SK-N-SH (cell line): ENCODE measurements around the gene MAP3K2. TPM values are rescaled to one million over a fixed set of nuclear protein-coding genes. Genes with fewer than 3 reads are reported as not detected.

Source experiments
- CTCF ChIA-PET: fragments of 300-600, 350-600 bp; formaldehyde crosslinking; extraction: SDS; loops from one replicate; lab custom pipeline; 2021; lab: Yijun Ruan, JAX
- POLR2A ChIA-PET: fragments of 350-600 bp; sonication (Branson Sonifier 250); formaldehyde crosslinking; extraction: SDS; loops from one replicate; lab custom pipeline; 2020; ENCODE audit warnings: antibody characterized with exemption, inconsistent platforms; lab: Yijun Ruan, JAX
- DNase-seq: peaks from one replicate; pipeline ENCODE4 v3.0.0; 2012
- H2AFZ ChIP-seq: fragments of 200-600 bp; sonication (generic); 2 replicates; pipeline ENCODE4 v1.8.1; 2016; ENCODE audit warnings: antibody characterized with exemption, mild to moderate bottlenecking, low read depth
- H3F3A ChIP-seq: fragments of 200-600 bp; sonication (generic); replicated peaks from 2 replicates; pipeline ENCODE3; 2016; ENCODE audit warnings: antibody characterized with exemption, mild to moderate bottlenecking; ENCODE audit not compliant: insufficient read depth
- H3K27ac ChIP-seq, 2 experiments: fragments of 200-500 bp in 1 of 2; fragments of 200-600 bp in 1 of 2; sonication (Bioruptor generic) in 1 of 2; sonication (generic), shearing (Covaris generic) in 1 of 2; 2 replicates each; pipeline versions ENCODE4 v1.5.1 to v1.6.1; 2014 to 2016; ENCODE audit warnings: low read depth in 2 of 2, inconsistent platforms in 1 of 2, low read length in 1 of 2, mild to moderate bottlenecking in 1 of 2, mixed read lengths in 1 of 2
- H3K27me3 ChIP-seq: fragments of 200-600 bp; sonication (generic), shearing (Covaris generic); 2 replicates; pipeline ENCODE4 v1.6.1; 2016; ENCODE audit warnings: mixed run types; ENCODE audit not compliant: insufficient read depth
- H3K36me3 ChIP-seq, 2 experiments: fragments of 200-500 bp in 1 of 2; fragments of 200-600 bp in 1 of 2; sonication (Bioruptor generic) in 1 of 2; sonication (generic) in 1 of 2; replicated peaks in 1 of 2; 2 replicates each; pipeline versions ENCODE3 to v1.5.1; 2014 to 2016; ENCODE audit warnings: low read length in 1 of 2, mild to moderate bottlenecking in 1 of 2; ENCODE audit not compliant: insufficient read depth in 2 of 2, control insufficient read depth in 1 of 2
- H3K4me1 ChIP-seq, 2 experiments: fragments of 200-500 bp in 1 of 2; fragments of 200-600 bp in 1 of 2; sonication (Bioruptor generic) in 1 of 2; sonication (generic), shearing (Covaris generic) in 1 of 2; 2 replicates each; pipeline versions ENCODE4 v1.5.1 to v1.6.1; 2014 to 2016; ENCODE audit warnings: low read depth in 1 of 2, low read length in 1 of 2, mixed run types in 1 of 2; ENCODE audit not compliant: insufficient read depth in 2 of 2, control insufficient read depth in 1 of 2
- H3K4me2 ChIP-seq: fragments of 200-600 bp; sonication (generic), shearing (Covaris generic); 2 replicates; pipeline ENCODE4 v1.6.1; 2017; ENCODE audit warnings: mixed run types
- H3K4me3 ChIP-seq, 2 experiments: fragments of 200-500 bp in 1 of 2; fragments of 200-600 bp in 1 of 2; sonication (Bioruptor generic) in 1 of 2; sonication (generic), shearing (Covaris generic) in 1 of 2; 2 replicates each; pipeline versions ENCODE4 v1.5.1 to v1.8.1; 2014 to 2016; ENCODE audit warnings: low read depth in 2 of 2, inconsistent platforms in 1 of 2, low read length in 1 of 2, mild to moderate bottlenecking in 1 of 2, mixed read lengths in 1 of 2, moderate library complexity in 1 of 2
- H3K79me2 ChIP-seq: fragments of 200-600 bp; sonication (generic); 2 replicates; pipeline ENCODE4 v1.8.1; 2017; ENCODE audit warnings: mild to moderate bottlenecking; ENCODE audit not compliant: insufficient read depth
- H3K9ac ChIP-seq: fragments of 200-600 bp; sonication (generic); 2 replicates; pipeline ENCODE4 v1.6.1; 2017; ENCODE audit warnings: mixed run types
- H3K9me2 ChIP-seq: fragments of 200-600 bp; sonication (generic); 2 replicates; pipeline ENCODE4 v1.6.1; 2017; ENCODE audit warnings: mixed run types
- H3K9me3 ChIP-seq: fragments of 200-600 bp; sonication (generic); 2 replicates; pipeline ENCODE4 v1.6.1; 2017; ENCODE audit warnings: mixed run types, mild to moderate bottlenecking, moderate library complexity
- H4K20me1 ChIP-seq: fragments of 200-600 bp; sonication (generic); 2 replicates; pipeline ENCODE4 v1.6.1; 2017; ENCODE audit warnings: mild to moderate bottlenecking, mixed run types; ENCODE audit not compliant: insufficient read depth
- CHD2 ChIP-seq: fragments of 150-350 bp; IDR thresholded peaks from 2 replicates; pipeline ENCODE4 v1.6.1; 2018; ENCODE audit warnings: low read length; ENCODE audit not compliant: partially characterized antibody
- EP300 ChIP-seq, 2 experiments: IDR thresholded peaks; 2 replicates each; pipeline versions ENCODE4 v1.4.0 to v1.6.1; 2012; ENCODE audit warnings: borderline replicate concordance in 1 of 2, low read depth in 1 of 2, low read length in 1 of 2
- EZH2phosphoT487 ChIP-seq: fragments of 200-600 bp; sonication (generic); IDR thresholded peaks from 2 replicates; pipeline ENCODE4 v1.6.1; 2017; ENCODE audit warnings: low read depth, mixed run types, mild to moderate bottlenecking, antibody characterized with exemption, moderate library complexity, borderline replicate concordance
- FOXJ3 ChIP-seq: sonication (generic); formaldehyde crosslinking; IDR thresholded peaks from 2 replicates; pipeline ENCODE4 v1.5.1; 2020; ENCODE audit warnings: mild to moderate bottlenecking, missing genetic modification reagents
- GABPA ChIP-seq: IDR thresholded peaks from 2 replicates; pipeline ENCODE4 v1.4.0; 2012; ENCODE audit warnings: low read depth, mild to moderate bottlenecking
- GATA2 ChIP-seq: sonication (generic); formaldehyde crosslinking; IDR thresholded peaks from 2 replicates; pipeline ENCODE4 v1.5.0; 2020; ENCODE audit warnings: mild to moderate bottlenecking, missing genetic modification reagents
- IRF3 ChIP-seq: fragments of 150-350 bp; IDR thresholded peaks from 2 replicates; pipeline ENCODE4 v1.6.1; 2016; ENCODE audit warnings: mild to moderate bottlenecking, low read depth, low read length
- JUND ChIP-seq: IDR thresholded peaks from 2 replicates; pipeline ENCODE4 v1.4.0; 2012
- MAX ChIP-seq: IDR thresholded peaks from 2 replicates; pipeline ENCODE4 v1.4.0; 2012; ENCODE audit warnings: low read depth
- MEF2A ChIP-seq: IDR thresholded peaks from 2 replicates; pipeline ENCODE4 v1.4.0; 2012; ENCODE audit warnings: low read depth, borderline replicate concordance
- MXI1 ChIP-seq: IDR thresholded peaks from 2 replicates; pipeline ENCODE4 v1.6.1; 2012; ENCODE audit warnings: mild to moderate bottlenecking, low read depth, low read length, improper control_type of control experiment
- NFIC ChIP-seq: IDR thresholded peaks from 2 replicates; pipeline ENCODE4 v1.4.0; 2012; ENCODE audit warnings: borderline replicate concordance
- NRF1 ChIP-seq: IDR thresholded peaks from 2 replicates; pipeline ENCODE4 v1.6.1; 2012; ENCODE audit warnings: low read depth, mild to moderate bottlenecking, low read length
- PBX3 ChIP-seq: IDR thresholded peaks from 2 replicates; pipeline ENCODE4; 2012
- POLR2AphosphoS5 ChIP-seq: IDR thresholded peaks from 2 replicates; pipeline ENCODE4 v1.6.1; 2012; ENCODE audit warnings: low read depth, low read length
- RCOR1 ChIP-seq: fragments of 150-350 bp; IDR thresholded peaks from 2 replicates; pipeline ENCODE4 v1.6.1; 2017; ENCODE audit warnings: antibody characterized with exemption, low read length
- SMC3 ChIP-seq: IDR thresholded peaks from 2 replicates; pipeline ENCODE4 v1.6.1; 2012; ENCODE audit warnings: low read depth, low read length, improper control_type of control experiment
- TAF1 ChIP-seq: IDR thresholded peaks from 2 replicates; pipeline ENCODE4 v1.6.1; 2012; ENCODE audit warnings: low read depth, mild to moderate bottlenecking, low read length, moderate library complexity, borderline replicate concordance
- TCF12 ChIP-seq: IDR thresholded peaks from 2 replicates; pipeline ENCODE4 v1.4.0; 2012
- TEAD4 ChIP-seq: IDR thresholded peaks from 2 replicates; pipeline ENCODE4 v1.4.0; 2012; ENCODE audit warnings: mild to moderate bottlenecking, borderline replicate concordance; ENCODE audit not compliant: insufficient read depth
- USF1 ChIP-seq: IDR thresholded peaks from 2 replicates; pipeline ENCODE4 v1.4.0; 2012; ENCODE audit warnings: low read depth, borderline replicate concordance
- USF2 ChIP-seq: fragments of 150-350 bp; IDR thresholded peaks from 2 replicates; pipeline ENCODE4 v1.6.1; 2017; ENCODE audit warnings: antibody characterized with exemption, low read length, low read depth, borderline replicate concordance
- ZBTB33 ChIP-seq: IDR thresholded peaks from 2 replicates; pipeline ENCODE4 v1.4.0; 2012; ENCODE audit warnings: low read depth, borderline replicate concordance
- WGBS: methylation state at CpG from one replicate; pipeline ENCODE4 v1.1.6; 2017; ENCODE audit warnings: low lambda C conversion rate; 5-methylcytosine and 5-hydroxymethylcytosine counted together
- polyA plus RNA-seq, 3 experiments: library from polyadenylated mRNA; depleted of rRNA; stranded (reverse); fragments of >200 nt; gene quantifications; 2 replicates each; pipeline ENCODE4 v1.2.3, GENCODE V29; 2012

The MAP3K2 gene
- polyA plus RNA-seq, 1 of the 3 experiments (the other 2 are of a cell fraction): 2.7 TPM

GRCh38 chr2:127309468-127309867 lies 78.3 kb downstream of the MAP3K2 start (continued):
- TF ChIP-seq RCOR1 (no peak), USF1 (no peak), MEF2A (no peak), MXI1 (no peak), USF2 (no peak), JUND (no peak), NFIC (no peak), POLR2AphosphoS5 (no peak)

- TF ChIP-seq SMC3 (no peak), USF2 (no peak), MAX (no peak), RCOR1 (no peak), GATA2 (CRISPR knock-in tag) (no peak), JUND (no peak), EZH2phosphoT487 (no peak), IRF3 (no peak), PBX3 (no peak), TEAD4 (no peak), GABPA (no peak), NRF1 (no peak), EP300 (IDR thresholded peaks at IDR 0.05; ENCODE audit: borderline replicate concordance in 1 of 2, low read depth in 1 of 2, low read length in 1 of 2) (no peak), TCF12 (no peak), FOXJ3 (no peak), USF1 (no peak), TAF1 (no peak), CHD2 (no peak), ZBTB33 (no peak)
- H3F3A ChIP-seq: peaks cover 8% of the 10 kb centered on the region
- ChIA-PET CTCF (interaction anchor here (0.7 to 1.8 kb wide), 6 partner anchors 10 to 205 kb away, joined by 3 to 7 read pairs (median 3); no protein-coding TSS in a partner anchor), POLR2A (no interaction called here)
- no peak for DNase-seq
- H3K4me2 ChIP-seq: no peak overlapping the region
- no peak overlapping the region for H3K9ac ChIP-seq
- 88% methylated on average over 7 of the region's 7 CpGs for WGBS
- no peaks in the 10 kb centered on the region for H3K9me3 ChIP-seq
- no peaks in the 10 kb centered on the region for H3K9me2 ChIP-seq
- H2AFZ ChIP-seq: no peak overlapping the region
- no peaks in the 10 kb centered on the region for H3K27me3 ChIP-seq
- no peak overlapping the region for H3K27ac ChIP-seq
- no peaks in the 10 kb centered on the region for H4K20me1 ChIP-seq
- peaks cover 74 to 85% of the 10 kb centered on the region in 2 experiments for H3K36me3 ChIP-seq
- H3K4me1 ChIP-seq: no peaks in the 10 kb centered on the region
- no peaks in the 10 kb centered on the region for H3K79me2 ChIP-seq
- H3K4me3 ChIP-seq: no peak overlapping the region
Observed at GRCh38 chr2:127308586-127309138, 79.1 kb downstream of the MAP3K2 start.
